Fibroblast of skin of left quadriceps (primary cell): ENCODE measurements around the gene ECE1.

Experiments used
- DNase-seq, 2 experiments: peaks; one replicate each; pipeline ENCODE4 v3.0.0-alpha.2; 2013; ENCODE audit warnings: low read depth in 2 of 2

The ECE1 gene

DNA sequence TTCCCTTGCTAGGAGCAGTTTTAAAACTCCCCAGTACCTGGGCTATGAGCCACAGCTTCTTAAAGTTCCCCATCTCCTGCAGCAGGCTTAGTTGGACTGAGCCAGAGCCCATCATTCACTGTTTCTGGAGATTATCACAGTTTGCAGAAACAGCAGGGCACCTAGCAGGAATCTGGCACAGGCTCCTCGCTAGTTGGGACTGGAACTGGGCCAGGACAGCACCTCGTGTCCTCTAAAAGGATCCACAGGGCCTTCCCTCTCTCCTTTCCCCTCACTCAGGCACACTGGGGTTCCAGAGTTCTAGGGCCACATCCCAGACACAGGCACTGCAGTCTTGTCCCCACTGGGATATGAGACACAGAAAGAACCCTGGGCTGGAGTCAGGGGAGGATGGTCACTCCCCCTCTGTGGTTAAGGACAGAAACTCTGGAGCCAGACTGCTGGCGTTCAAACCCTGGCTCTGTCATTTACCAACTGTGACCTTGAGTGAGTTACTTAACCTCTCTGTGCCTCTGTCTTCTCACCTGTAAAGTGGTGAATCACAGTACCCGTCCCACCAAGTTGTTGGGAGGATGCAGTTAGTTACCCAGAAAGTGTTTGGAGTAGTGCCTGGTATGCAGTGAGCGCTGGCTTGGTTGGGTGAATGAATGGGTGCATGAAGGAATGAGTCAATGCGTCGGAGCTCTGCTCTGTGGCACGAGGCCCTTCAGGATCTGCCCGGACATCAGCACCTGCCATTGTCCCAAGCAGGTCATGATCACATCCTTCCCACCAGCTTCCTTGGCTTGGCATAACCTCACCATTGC lies 18.8 kb upstream of the ECE1 start:
- no peak for DNase-seq

- DNase-seq = no peak
These were observed 18.1 kb upstream of the ECE1 start for GRCh38 chr1:21308330-21308729.

DNA sequence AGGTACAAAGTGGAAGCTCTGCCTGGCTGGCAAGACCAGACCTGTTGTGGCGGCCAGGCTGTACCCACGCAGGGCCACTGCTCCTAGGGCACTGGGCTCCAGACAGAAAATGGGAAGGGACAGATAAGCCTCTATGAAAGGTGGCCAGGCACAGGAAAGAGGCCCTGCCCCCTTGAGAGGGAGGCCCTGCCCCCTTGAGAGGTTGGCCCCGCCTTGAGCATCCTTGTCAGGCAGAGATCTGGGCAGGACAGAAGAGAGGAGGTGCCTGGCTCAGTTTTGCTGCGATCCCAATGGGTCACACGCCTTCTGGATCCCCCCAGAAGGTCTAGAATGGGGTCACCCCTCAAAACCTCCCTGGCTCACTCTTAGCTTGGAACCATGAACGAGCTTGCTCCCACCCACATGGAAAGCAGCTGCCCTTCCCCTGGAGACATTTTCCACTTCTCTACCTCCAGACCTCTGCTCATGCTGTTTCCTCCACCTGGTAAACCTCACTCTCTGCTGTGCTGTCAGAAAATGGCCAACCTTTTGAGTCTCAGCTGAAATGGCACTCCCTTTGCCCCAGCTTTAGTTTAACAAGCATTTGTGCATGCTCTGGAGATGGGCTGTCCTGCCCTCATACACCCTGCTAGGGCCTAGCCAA lies 17.5 kb upstream of the ECE1 start:
- DNase-seq = no peak

DNA sequence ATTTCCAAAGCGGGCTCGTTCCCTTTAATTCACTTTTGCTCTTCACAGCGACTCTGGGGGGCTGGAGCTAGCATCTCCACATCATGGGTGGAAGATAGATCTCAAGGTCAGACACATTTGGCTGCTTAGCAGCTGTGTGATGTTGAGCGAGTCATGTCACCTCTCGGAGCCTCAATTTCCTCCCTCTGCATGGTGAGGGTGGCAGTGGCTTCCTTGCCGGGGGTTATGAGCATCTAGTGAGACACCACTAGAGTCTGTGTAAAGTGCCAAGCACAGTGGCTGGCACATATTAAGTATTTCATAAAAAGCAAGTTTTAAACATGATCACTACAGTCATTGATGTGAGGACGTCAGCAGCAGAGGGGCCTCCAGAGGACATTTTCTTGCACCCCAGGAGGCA lies 16.9 kb upstream of the ECE1 start:
- DNase-seq = no peak

GRCh38 chr1:21305900-21306189 lies 15.6 kb upstream of the ECE1 start:
- DNase-seq = no peak

DNA sequence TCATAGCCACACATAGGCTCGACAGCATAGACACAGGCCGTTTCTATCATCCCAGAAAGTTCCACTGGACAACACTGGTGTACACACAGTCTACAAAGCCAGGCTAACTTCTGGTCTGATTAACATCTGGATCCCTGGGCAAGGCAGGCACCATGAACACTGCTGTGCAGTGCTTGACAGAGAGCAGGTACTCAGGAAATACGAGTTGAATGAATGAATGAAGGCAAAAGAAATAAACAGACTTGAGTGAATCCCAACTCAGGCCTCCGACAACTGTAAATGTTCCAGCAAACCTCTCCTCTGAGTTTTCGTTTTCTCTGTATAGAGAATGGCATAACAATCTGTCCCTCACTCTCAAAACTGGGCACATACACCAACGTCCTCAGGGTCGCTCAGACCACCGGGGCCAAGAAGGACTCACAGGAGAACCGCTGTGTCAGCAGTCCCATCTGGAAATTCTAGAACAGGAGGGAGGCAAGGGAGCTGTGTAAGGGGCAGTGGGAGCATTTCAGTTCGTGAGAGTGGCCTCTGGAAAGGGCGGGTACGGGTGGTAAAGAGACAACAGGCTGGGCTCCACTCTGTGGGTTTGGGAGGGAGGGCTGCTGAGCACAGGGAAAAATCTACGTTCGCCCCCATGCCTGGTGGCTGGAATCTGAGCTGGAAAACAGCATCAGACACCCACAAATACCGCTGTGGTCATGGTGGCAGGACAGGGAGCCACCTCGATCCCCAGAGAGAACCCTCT lies 15.1 kb upstream of the ECE1 start:
- DNase-seq = no peak

GRCh38 chr1:21304488-21304887 lies 14.2 kb upstream of the ECE1 start:
- DNase-seq = no peak

GRCh38 chr1:21302747-21303715 lies 12.8 kb upstream of the ECE1 start:
- peak; percentile 75 for DNase-seq

GRCh38 chr1:21301794-21302440 lies 11.7 kb upstream of the ECE1 start:
- no peak for DNase-seq

- DNase-seq = no peak
These were observed 10.5 kb upstream of the ECE1 start for GRCh38 chr1:21300774-21301173.

DNA sequence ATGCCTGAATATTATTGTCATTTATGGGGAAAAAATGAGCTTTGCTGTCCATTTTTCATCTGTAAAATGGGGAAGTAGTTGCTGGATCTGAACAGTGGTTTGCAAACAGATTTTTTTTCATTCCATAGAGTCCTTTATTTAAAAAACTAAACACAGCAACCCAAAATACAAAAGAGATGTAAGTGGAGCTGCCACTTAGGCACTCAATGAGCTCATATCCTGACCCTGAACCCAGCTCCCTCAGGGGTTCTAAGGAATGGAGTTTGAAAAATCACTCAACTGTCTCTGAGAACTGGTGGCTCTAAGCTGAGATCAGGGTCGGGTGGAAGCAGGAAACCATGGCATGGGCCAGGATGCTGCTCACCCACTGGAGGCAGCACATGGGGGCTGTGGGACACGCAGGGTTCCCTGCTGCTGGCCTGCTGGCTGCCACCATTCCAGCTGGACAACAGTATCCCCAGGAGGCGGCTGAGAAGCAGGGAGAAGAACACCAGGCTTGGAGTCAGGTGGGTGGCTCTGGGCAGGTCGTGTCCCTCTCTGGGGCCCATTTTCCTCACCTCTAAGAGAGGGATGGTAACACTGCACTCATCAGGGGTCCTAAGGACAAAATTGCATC lies 9.6 kb upstream of the ECE1 start:
- DNase-seq = no peak

GRCh38 chr1:21298981-21299391 lies 8.7 kb upstream of the ECE1 start:
- no peak for DNase-seq

DNA sequence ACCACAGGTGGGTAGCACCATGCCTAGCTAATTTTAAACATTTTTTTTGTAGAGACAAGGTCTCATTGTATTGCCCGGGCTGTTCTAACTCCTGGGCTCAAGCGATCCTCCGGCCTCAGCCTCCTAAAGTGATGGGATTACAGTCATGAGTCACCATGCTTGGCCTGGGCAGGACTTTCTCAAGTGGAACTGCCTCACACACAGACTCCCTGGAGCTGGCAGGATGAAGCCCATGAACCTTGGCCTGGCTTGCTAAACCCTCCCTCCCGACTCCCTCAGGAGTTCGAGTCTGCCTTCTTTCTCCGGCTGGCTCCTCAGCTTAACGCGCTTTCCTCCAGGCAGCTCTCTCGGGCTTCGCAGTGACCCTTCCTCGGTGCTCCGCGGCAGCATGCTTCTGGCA lies 7.7 kb upstream of the ECE1 start:
- no peak for DNase-seq

GRCh38 chr1:21296509-21297354 lies 6.5 kb upstream of the ECE1 start:
- no peak for DNase-seq

DNA sequence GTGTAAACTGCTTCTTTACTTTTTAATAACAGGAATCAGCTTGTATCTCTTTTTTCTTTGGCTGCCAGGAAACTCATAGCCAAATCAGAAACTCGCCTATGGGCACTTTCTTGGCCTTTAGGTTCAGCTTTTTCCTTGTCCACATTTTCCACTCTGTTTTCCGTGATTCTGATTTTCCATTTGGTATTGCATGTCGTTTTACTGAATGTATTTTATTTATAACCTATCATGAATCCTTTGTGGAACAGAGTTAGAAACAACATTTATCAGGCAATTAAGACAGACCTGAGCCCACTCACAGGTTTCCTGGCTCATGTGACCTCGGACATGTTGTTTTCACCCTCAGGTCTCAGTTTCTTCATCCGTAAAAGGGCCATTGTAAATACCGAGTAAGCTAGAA lies 5.3 kb upstream of the ECE1 start:
- DNase-seq = no peak

- no peak for DNase-seq
These were observed 4.7 kb upstream of the ECE1 start for GRCh38 chr1:21295002-21295401.

- no peak for DNase-seq
These were observed 4.2 kb upstream of the ECE1 start for GRCh38 chr1:21294266-21294989.

DNA sequence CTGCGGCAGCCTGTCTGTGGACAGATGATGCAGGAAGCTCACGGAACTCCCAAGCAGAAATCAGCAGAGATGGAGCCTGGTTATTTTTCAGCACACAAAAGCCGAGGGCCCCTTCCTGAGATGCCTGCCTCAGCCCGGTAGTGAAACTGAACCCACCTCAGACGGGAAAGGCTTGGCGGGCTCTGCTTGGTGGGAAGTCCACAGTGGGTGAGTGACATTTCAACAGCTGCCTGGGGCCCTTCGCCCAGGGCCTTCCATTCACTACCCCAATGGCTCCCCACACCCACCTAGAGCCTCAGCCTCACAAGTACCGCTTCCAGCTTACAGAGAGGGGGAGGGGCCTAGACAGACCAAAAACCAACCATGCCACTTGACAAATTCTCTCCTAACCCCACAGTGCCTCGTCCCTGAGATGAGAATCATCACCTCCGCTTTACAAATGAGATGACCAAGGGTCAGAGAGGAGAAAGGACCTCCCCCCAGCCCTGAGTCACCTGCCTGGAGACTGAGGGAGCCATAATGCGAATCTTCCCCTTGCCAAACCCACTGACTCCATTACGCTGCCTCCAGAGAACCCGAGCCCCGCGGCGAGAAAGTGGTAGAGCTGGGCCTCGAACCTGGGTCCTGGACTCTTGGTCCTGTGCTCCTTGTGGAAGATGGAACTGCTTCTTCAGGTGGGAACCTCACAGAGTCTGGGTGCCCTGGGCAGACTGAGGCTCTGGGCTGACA lies 3.4 kb upstream of the ECE1 start:
- no peak for DNase-seq
